ENCODE results near the gene KRTAP20-1.

Gene KRTAP20-1

DNA sequence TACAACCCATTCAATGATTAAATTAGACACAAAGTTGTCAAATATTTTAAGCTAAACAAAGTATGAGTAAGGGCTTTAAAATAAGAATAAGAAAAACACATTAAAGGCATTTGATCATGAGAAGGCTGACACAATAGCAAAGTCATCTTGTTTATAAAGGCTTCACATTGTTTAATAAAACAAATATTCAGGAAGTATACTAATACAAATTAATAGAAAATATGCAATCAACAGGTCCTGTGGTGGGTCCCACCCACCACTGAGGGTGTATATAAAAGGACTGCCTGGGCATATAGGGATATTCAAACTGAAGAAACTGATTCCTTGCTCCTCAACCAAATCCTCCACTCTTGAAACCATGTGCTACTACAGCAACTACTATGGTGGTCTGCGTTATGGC, 18.7 kb downstream of the KRTAP20-1 start, which contains the start of gene KRTAP20-2:
Gene KRTAP20-2, plus strand, starts transcription at position 301 of the 400 bp plus-strand sequence. Its CDS starts 58 bp downstream, at position 359.
- no peaks in the 10 kb centered on the region for H3K36me3 ChIP-seq (ENCODE audit: control insufficient read depth in 1 of 2, insufficient read depth in 2 of 2, low read length in 2 of 2)
- no peak for DNase-seq
- no CpG with 5 or more reads among the region's 1 CpG for WGBS (ENCODE audit: extremely low coverage, insufficient coverage, insufficient read length)

DNA sequence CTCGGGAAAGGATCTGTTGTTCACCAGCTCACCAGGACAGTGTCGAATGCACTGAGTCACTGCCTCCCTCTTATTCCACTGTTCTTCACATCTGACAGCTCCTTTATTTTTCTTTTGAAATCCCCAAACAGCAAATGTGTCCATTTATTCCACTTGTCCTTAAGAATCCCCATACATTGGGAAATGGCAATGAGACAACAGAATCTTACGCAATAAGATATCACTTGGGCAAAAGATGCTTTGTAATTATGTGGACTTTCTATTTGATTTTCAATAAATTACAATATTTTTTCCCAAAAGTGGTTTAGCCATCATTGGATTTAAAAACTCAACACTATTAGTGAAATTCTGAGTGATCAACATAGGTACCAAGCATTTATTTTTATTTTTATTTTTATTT, 22.5 kb downstream of the KRTAP20-1 start:
- H3K27ac ChIP-seq (ENCODE audit: low read depth, low read length): no peak overlapping the region

More for the DNA sequence above, 18.7 kb downstream of the KRTAP20-1 start, which contains the start of gene KRTAP20-2:
- no peak within 1 kb of the TSS for H3K18ac ChIP-seq (ENCODE audit: low read length)
- no peaks in the 10 kb centered on the region for H3K79me1 ChIP-seq (ENCODE audit: low read length)
- H3K4me2 ChIP-seq (ENCODE audit: low read length): no peak within 1 kb of the TSS
- no peak within 1 kb of the TSS for H3K27ac ChIP-seq (ENCODE audit: low read depth, low read length)
- H2AFZ ChIP-seq (ENCODE audit: insufficient read depth, low read length, poor library complexity): no peak within 1 kb of the TSS
- H3K4me1 ChIP-seq (ENCODE audit: control insufficient read depth in 1 of 2, insufficient read depth in 2 of 2, low read length in 2 of 2): no peaks in the 10 kb centered on the region
- no peak within 1 kb of the TSS for H4K12ac ChIP-seq (ENCODE audit: low read depth, low read length)
- no peaks in the 10 kb centered on the region for H3K79me2 ChIP-seq (ENCODE audit: control insufficient read depth, insufficient read depth, low read length, poor library complexity)
- H3K9ac ChIP-seq (ENCODE audit: low read length): no peak within 1 kb of the TSS
- H2AK5ac ChIP-seq (ENCODE audit: low read length): no peak within 1 kb of the TSS
- H2BK5ac ChIP-seq (ENCODE audit: low read depth, low read length, poor library complexity): no peak within 1 kb of the TSS
- no peak within 1 kb of the TSS for H3K14ac ChIP-seq (ENCODE audit: low read length)
- no peak within 1 kb of the TSS for H4K8ac ChIP-seq (ENCODE audit: low read depth, low read length)
- H3K23ac ChIP-seq (ENCODE audit: low read length): no peak within 1 kb of the TSS
- no peak within 1 kb of the TSS for H2BK120ac ChIP-seq (ENCODE audit: insufficient read depth, low read length, poor library complexity)
- no peak within 1 kb of the TSS for H3K4me3 ChIP-seq (ENCODE audit: low read depth, low read length)
- H4K91ac ChIP-seq (ENCODE audit: low read depth, low read length): no peak within 1 kb of the TSS
- no peak within 1 kb of the TSS for H3K4ac ChIP-seq (ENCODE audit: low read depth, low read length)
- no peaks in the 10 kb centered on the region for H3K9me3 ChIP-seq (ENCODE audit: insufficient read depth, low read depth, low read length)
- H3K27me3 ChIP-seq (ENCODE audit: insufficient read depth, low read length): no peaks in the 10 kb centered on the region
- no peak within 1 kb of the TSS for H2BK12ac ChIP-seq (ENCODE audit: low read length)

DNA sequence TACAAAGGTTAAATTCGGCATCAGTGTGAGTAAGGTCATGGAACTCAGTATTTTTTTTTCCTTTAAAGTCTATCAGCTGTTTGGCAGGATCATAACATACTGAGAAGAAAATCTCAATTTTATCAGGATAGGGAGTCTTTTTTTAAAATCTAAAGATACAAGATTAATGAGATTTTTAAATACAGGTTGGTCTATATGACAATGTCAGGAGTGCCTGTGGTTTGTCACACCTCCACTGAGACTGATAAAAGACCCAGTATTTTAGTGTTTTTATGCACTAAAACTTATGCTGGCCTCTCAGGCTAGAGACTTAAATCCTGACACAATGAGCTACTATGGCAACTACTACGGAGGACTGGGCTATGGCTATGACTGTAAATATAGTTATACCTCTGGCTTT, 26.3 kb downstream of the KRTAP20-1 start, which contains the start of gene KRTAP20-3:
Gene KRTAP20-3, plus strand, starts transcription at position 301 of the 400 bp plus-strand sequence.
- Histone ChIP-seq H3K36me3 (ENCODE audit: control insufficient read depth in 1 of 2, insufficient read depth in 2 of 2, low read length in 2 of 2) (no peaks in the 10 kb centered on the region), H2AK5ac (ENCODE audit: low read length) (no peak within 1 kb of the TSS), H3K4me1 (ENCODE audit: control insufficient read depth in 1 of 2, insufficient read depth in 2 of 2, low read length in 2 of 2) (no peaks in the 10 kb centered on the region), H3K9ac (ENCODE audit: low read length) (no peak within 1 kb of the TSS), H2BK5ac (ENCODE audit: low read depth, low read length, poor library complexity) (no peak within 1 kb of the TSS), H4K8ac (ENCODE audit: low read depth, low read length) (no peak within 1 kb of the TSS), H2BK12ac (ENCODE audit: low read length) (no peak within 1 kb of the TSS), H3K9me3 (ENCODE audit: insufficient read depth, low read depth, low read length) (no peaks in the 10 kb centered on the region), H3K4me3 (ENCODE audit: low read depth, low read length) (no peak within 1 kb of the TSS), H3K4ac (ENCODE audit: low read depth, low read length) (no peak within 1 kb of the TSS), H3K23ac (ENCODE audit: low read length) (no peak within 1 kb of the TSS), H3K4me2 (ENCODE audit: low read length) (no peak within 1 kb of the TSS), H4K12ac (ENCODE audit: low read depth, low read length) (no peak within 1 kb of the TSS), H3K14ac (ENCODE audit: low read length) (no peak within 1 kb of the TSS), H2AFZ (ENCODE audit: insufficient read depth, low read length, poor library complexity) (no peak within 1 kb of the TSS), H3K79me2 (ENCODE audit: control insufficient read depth, insufficient read depth, low read length, poor library complexity) (no peaks in the 10 kb centered on the region), H2BK120ac (ENCODE audit: insufficient read depth, low read length, poor library complexity) (no peak within 1 kb of the TSS), H3K27ac (ENCODE audit: low read depth, low read length) (no peak within 1 kb of the TSS), H4K91ac (ENCODE audit: low read depth, low read length) (no peak within 1 kb of the TSS), H3K27me3 (ENCODE audit: insufficient read depth, low read length) (no peaks in the 10 kb centered on the region), H3K18ac (ENCODE audit: low read length) (no peak within 1 kb of the TSS), H3K79me1 (ENCODE audit: low read length) (no peaks in the 10 kb centered on the region)
- WGBS (ENCODE audit: extremely low coverage, insufficient coverage, insufficient read length): no CpG with 5 or more reads among the region's 2 CpGs
- DNase-seq: no peak

More for the DNA sequence above, 22.5 kb downstream of the KRTAP20-1 start:
- H3K18ac ChIP-seq (ENCODE audit: low read length): no peak overlapping the region
- H3K79me2 ChIP-seq (ENCODE audit: control insufficient read depth, insufficient read depth, low read length, poor library complexity): no peaks in the 10 kb centered on the region
- DNase-seq: no peak
- no peaks in the 10 kb centered on the region for H3K79me1 ChIP-seq (ENCODE audit: low read length)
- no CpG with 5 or more reads among the region's 3 CpGs for WGBS (ENCODE audit: extremely low coverage, insufficient coverage, insufficient read length)
- no peak overlapping the region for H2BK120ac ChIP-seq (ENCODE audit: insufficient read depth, low read length, poor library complexity)
- no peaks in the 10 kb centered on the region for H3K4me1 ChIP-seq (ENCODE audit: control insufficient read depth in 1 of 2, insufficient read depth in 2 of 2, low read length in 2 of 2)
- no peak overlapping the region for H4K12ac ChIP-seq (ENCODE audit: low read depth, low read length)
- H2BK5ac ChIP-seq (ENCODE audit: low read depth, low read length, poor library complexity): no peak overlapping the region
- H2BK12ac ChIP-seq (ENCODE audit: low read length): no peak overlapping the region
- no peak overlapping the region for H3K9ac ChIP-seq (ENCODE audit: low read length)
- H3K14ac ChIP-seq (ENCODE audit: low read length): no peak overlapping the region
- H2AK5ac ChIP-seq (ENCODE audit: low read length): no peak overlapping the region
- no peak overlapping the region for H3K23ac ChIP-seq (ENCODE audit: low read length)
- H3K4me2 ChIP-seq (ENCODE audit: low read length): no peak overlapping the region
- H4K91ac ChIP-seq (ENCODE audit: low read depth, low read length): no peak overlapping the region
- no peaks in the 10 kb centered on the region for H3K9me3 ChIP-seq (ENCODE audit: insufficient read depth, low read depth, low read length)
- H4K8ac ChIP-seq (ENCODE audit: low read depth, low read length): no peak overlapping the region
- H3K4me3 ChIP-seq (ENCODE audit: low read depth, low read length): no peak overlapping the region
- no peak overlapping the region for H3K4ac ChIP-seq (ENCODE audit: low read depth, low read length)
- H3K27me3 ChIP-seq (ENCODE audit: insufficient read depth, low read length): no peaks in the 10 kb centered on the region
- H3K36me3 ChIP-seq (ENCODE audit: control insufficient read depth in 1 of 2, insufficient read depth in 2 of 2, low read length in 2 of 2): no peaks in the 10 kb centered on the region
- no peak overlapping the region for H2AFZ ChIP-seq (ENCODE audit: insufficient read depth, low read length, poor library complexity)

DNA sequence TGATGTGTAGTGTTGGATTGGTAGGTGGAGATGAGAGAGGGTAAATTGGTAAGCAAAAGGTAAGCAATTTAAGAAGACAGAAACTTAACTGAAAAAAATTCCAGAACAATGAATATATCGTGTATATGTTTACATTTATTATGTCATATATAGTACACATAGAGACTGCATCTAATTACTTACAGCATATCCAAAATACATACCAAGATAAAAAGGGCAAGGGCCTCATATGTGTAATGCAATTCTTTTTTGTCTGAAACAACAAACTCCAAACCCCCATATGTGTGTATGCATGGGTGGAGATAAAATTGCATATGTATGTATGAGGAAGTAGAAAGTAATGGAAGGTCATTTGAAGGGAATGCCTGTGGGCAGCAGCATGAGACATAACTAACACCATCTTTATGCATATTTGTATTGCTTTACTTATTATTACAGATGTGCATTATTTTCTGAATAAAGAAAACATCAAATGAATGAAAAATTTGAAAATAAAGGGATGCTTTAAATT, 30.7 kb downstream of the KRTAP20-1 start:
- Histone ChIP-seq H4K91ac (ENCODE audit: low read depth, low read length) (no peak overlapping the region), H3K14ac (ENCODE audit: low read length) (no peak overlapping the region), H3K36me3 (ENCODE audit: control insufficient read depth in 1 of 2, insufficient read depth in 2 of 2, low read length in 2 of 2) (no peaks in the 10 kb centered on the region), H2AK5ac (ENCODE audit: low read length) (no peak overlapping the region), H3K9ac (ENCODE audit: low read length) (no peak overlapping the region), H3K4me3 (ENCODE audit: low read depth, low read length) (no peak overlapping the region), H2BK120ac (ENCODE audit: insufficient read depth, low read length, poor library complexity) (no peak overlapping the region), H2AFZ (ENCODE audit: insufficient read depth, low read length, poor library complexity) (no peak overlapping the region), H3K4me1 (ENCODE audit: control insufficient read depth in 1 of 2, insufficient read depth in 2 of 2, low read length in 2 of 2) (no peaks in the 10 kb centered on the region), H3K79me1 (ENCODE audit: low read length) (no peaks in the 10 kb centered on the region), H3K9me3 (ENCODE audit: insufficient read depth, low read depth, low read length) (no peaks in the 10 kb centered on the region), H3K4me2 (ENCODE audit: low read length) (no peak overlapping the region), H3K4ac (ENCODE audit: low read depth, low read length) (no peak overlapping the region), H2BK12ac (ENCODE audit: low read length) (no peak overlapping the region), H4K8ac (ENCODE audit: low read depth, low read length) (no peak overlapping the region), H3K27me3 (ENCODE audit: insufficient read depth, low read length) (no peaks in the 10 kb centered on the region), H3K27ac (ENCODE audit: low read depth, low read length) (no peak overlapping the region), H2BK5ac (ENCODE audit: low read depth, low read length, poor library complexity) (no peak overlapping the region), H4K12ac (ENCODE audit: low read depth, low read length) (no peak overlapping the region), H3K18ac (ENCODE audit: low read length) (no peak overlapping the region), H3K79me2 (ENCODE audit: control insufficient read depth, insufficient read depth, low read length, poor library complexity) (no peaks in the 10 kb centered on the region), H3K23ac (ENCODE audit: low read length) (no peak overlapping the region)
- no CpG with 5 or more reads among the region's 1 CpG for WGBS (ENCODE audit: extremely low coverage, insufficient coverage, insufficient read length)
- no peak for DNase-seq

All from trophoblast cell (in vitro differentiated cells and primary cell).